HG03565 (cell line): ENCODE measurements around the gene RASSF5.
"Not testable (repeated sequence)": the region's sequence is repeated elsewhere in the genome, so short reads cannot be mapped to it uniquely, and the experiment has no call there.

Source experiments
- ATAC-seq: cut with Tn5 transposase; IDR thresholded peaks from one replicate; pipeline ENCODE4 v1.9.1; 2021; ENCODE audit warnings: mild to moderate bottlenecking, moderate library complexity; ENCODE audit not compliant: unreplicated experiment

The RASSF5 gene

GRCh38 chr1:206626396-206626795 lies 119.1 kb downstream of the RASSF5 start:
- ATAC-seq = not testable (repeated sequence)

DNA sequence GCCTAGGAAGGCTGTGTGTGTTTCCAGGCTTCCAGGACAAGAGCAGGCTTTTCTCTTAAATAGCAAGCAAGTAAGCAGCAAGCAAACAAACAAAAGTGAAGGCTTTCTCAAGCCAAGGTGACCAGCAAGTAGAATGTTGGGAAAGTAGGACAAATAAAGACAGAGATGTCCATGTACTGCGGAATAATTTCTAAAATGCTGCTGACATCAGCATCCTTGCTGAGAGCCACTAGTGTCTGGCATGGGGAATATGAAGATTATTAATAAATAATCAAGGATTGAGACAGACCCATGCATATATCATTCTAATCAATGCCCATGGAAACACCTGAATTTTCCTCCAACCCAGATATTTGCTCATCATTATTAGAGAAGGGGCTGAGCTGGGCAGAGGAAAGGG lies 121.6 kb downstream of the RASSF5 start:
- ATAC-seq = no peak

DNA sequence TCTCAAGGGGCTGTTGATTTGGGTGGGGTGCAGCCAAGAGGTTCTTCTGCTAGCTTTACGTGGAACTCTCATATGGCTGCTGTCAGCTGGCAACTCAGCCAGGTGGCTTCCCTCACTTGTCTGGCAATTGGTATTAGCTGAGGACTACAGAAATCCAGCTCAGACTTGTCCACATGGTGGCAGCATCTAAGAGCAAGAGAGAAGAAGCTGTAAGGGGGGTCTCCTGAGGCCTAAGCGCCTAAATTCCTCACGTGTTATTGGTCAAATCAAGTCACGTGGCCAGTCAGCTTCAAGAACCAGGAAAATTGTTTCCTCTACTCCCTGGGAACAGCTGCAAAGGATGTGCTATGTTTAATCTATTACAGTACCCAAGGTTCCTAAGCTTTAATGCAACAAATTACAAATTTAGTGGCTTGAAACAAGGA lies 123.8 kb downstream of the RASSF5 start:
- ATAC-seq = no peak

GRCh38 chr1:206633708-206634121 lies 126.4 kb downstream of the RASSF5 start:
- ATAC-seq = no peak

DNA sequence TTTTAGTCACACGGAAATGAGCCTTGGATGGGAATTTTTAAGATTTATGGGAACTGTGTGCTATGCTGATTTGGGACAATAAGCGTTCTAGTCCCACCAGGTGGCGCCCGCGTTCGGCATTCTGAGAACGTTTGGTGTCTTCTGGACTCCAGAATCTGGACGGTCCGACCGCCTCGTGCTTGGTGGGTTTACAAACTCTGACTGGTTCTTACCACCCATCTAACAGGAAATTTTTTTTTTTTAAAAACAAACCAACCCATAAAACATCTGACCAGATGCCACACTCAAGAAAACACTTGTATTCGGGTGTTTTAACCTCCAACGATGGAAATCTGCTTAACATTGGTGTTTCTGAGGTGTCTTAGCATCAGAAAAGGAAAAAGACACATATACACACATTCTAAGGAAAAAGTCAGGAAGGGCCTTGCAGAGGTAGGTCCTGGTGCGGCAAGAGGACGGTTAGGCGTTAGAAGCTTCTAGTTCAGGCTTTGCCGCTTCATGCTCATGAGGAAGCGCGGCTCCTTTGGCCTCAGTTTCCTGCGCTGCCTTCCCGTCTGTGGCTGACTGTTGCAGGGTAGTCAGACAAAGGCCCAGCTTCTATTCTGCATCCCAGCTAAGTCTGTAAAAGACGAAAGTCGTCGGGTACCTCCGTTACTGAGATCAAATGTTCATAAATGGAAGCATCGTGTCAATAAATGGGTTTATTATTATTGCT lies 127.2 kb downstream of the RASSF5 start:
- no peak for ATAC-seq

DNA sequence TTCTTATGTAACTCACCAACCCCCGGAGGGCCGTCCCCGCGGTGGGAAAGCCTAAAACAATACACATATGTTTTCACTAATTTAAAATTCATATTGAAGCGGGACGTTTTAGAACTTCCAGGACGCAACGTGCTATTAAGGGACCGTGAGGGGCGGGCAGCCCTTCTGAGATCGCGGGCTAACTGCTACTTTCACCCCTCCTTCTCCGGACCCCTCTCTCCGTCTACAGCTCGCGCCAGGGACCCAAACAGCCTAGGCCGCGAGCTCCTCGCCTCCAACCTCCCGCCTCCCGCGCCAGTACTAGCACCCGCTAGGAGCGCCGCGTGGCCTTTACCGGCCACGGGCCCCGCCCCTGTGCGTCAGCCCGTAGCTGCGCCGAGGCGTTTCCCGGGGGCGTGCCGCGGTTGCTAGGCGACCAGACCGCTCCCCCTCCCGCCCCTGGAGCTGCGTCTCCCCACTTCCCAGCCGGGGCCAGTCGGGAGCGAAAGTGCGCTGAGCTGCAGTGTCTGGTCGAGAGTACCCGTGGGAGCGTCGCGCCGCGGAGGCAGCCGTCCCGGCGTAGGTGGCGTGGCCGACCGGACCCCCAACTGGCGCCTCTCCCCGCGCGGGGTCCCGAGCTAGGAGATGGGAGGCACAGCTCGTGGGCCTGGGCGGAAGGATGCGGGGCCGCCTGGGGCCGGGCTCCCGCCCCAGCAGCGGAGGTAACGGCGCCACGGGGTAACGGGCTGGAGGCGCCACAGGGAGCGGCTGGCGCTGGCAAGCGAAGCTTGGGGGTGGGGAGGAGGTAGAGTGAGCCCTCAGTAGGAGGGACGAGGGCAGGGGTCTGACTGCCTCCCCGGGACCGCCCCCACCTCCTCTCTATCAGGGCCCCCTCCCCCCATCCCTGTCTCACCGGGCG lies 128.0 kb downstream of the RASSF5 start, which contains the start of gene DYRK3:
Gene DYRK3, plus strand, starts transcription at position 457 of the 898 bp plus-strand sequence. Its CDS starts 168 bp downstream, at position 625.
- ATAC-seq = peak; percentile 79

- no peak for ATAC-seq
Measured at GRCh38 chr1:206635978-206636345, 128.6 kb downstream of the RASSF5 start.

DNA sequence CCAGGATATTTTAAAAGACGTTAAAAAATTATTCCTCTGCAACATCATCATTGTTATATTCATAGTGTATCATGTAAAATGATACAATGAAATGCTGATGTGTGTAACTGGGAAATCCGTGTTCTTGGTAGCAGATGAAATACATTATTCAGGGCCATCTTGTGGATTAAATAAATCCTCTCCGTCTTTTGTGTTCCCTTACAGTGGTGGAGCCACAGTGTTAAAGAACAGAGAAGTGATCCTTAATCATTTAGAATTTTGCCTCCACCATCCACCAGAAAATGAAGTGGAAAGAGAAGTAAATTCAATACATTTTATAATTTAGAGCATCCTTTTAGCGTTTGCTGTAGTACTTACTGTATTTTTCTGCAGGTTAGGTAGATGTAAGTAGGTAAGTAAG lies 129.3 kb downstream of the RASSF5 start:
- no peak for ATAC-seq

- no peak for ATAC-seq
Measured at GRCh38 chr1:206637605-206638004, 130.3 kb downstream of the RASSF5 start.
